Measurements from ENCODE around the gene CACNA2D3.

Gene CACNA2D3

GRCh38 chr3:54376939-54377578, 254.7 kb downstream of the CACNA2D3 start:
- H3K4me3 ChIP-seq (ENCODE audit: low read depth, low read length), result no peak overlapping the region
- TF ChIP-seq CTCF (IDR thresholded peaks at IDR 0.05; ENCODE audit: low read depth, low read length), result no peak
- no peaks in the 10 kb centered on the region for H3K27me3 ChIP-seq (ENCODE audit: insufficient read depth, low read depth, severe bottlenecking)
- H3K36me3 ChIP-seq, result no peaks in the 10 kb centered on the region
- no peak for DNase-seq
- no peaks in the 10 kb centered on the region for H3K9me3 ChIP-seq (ENCODE audit: severe bottlenecking)
- no peak overlapping the region for H3K27ac ChIP-seq

- H3K9me3 ChIP-seq (ENCODE audit: severe bottlenecking), result no peaks in the 10 kb centered on the region
- H3K4me3 ChIP-seq (ENCODE audit: low read depth, low read length), result no peak overlapping the region
- no peaks in the 10 kb centered on the region for H3K27me3 ChIP-seq (ENCODE audit: insufficient read depth, low read depth, severe bottlenecking)
- TF ChIP-seq CTCF (IDR thresholded peaks at IDR 0.05; ENCODE audit: low read depth, low read length), result no peak
- no peak for DNase-seq
- no peak overlapping the region for H3K27ac ChIP-seq
- no peaks in the 10 kb centered on the region for H3K36me3 ChIP-seq
These were observed 255.8 kb downstream of the CACNA2D3 start for GRCh38 chr3:54378184-54378583.

GRCh38 chr3:54384279-54384678, 261.9 kb downstream of the CACNA2D3 start:
- Histone ChIP-seq H3K9me3 (ENCODE audit: severe bottlenecking) (no peaks in the 10 kb centered on the region), H3K36me3 (no peaks in the 10 kb centered on the region), H3K27me3 (ENCODE audit: insufficient read depth, low read depth, severe bottlenecking) (no peaks in the 10 kb centered on the region), H3K4me3 (ENCODE audit: low read depth, low read length) (no peak overlapping the region), H3K27ac (no peak overlapping the region)
- no peak for TF ChIP-seq CTCF (IDR thresholded peaks at IDR 0.05; ENCODE audit: low read depth, low read length)
- DNase-seq, result no peak

GRCh38 chr3:54390582-54390981, 268.2 kb downstream of the CACNA2D3 start:
- Histone ChIP-seq H3K4me3 (ENCODE audit: low read depth, low read length) (no peak overlapping the region), H3K9me3 (ENCODE audit: severe bottlenecking) (no peaks in the 10 kb centered on the region)
- TF ChIP-seq CTCF (IDR thresholded peaks at IDR 0.05; ENCODE audit: low read depth, low read length), result no peak

GRCh38 chr3:54393150-54393549, 270.8 kb downstream of the CACNA2D3 start:
- TF ChIP-seq CTCF (IDR thresholded peaks at IDR 0.05; ENCODE audit: low read depth, low read length), result no peak

More at GRCh38 chr3:54390582-54390981, 268.2 kb downstream of the CACNA2D3 start:
- no peak for DNase-seq
- no peak overlapping the region for H3K27ac ChIP-seq
- no peaks in the 10 kb centered on the region for H3K36me3 ChIP-seq
- H3K27me3 ChIP-seq (ENCODE audit: insufficient read depth, low read depth, severe bottlenecking), result no peaks in the 10 kb centered on the region

GRCh38 chr3:54408328-54408727, 286.0 kb downstream of the CACNA2D3 start:
- no peaks in the 10 kb centered on the region for H3K36me3 ChIP-seq
- H3K27ac ChIP-seq, result no peak overlapping the region
- DNase-seq, result no peak
- H3K4me3 ChIP-seq (ENCODE audit: low read depth, low read length), result no peak overlapping the region
- H3K27me3 ChIP-seq (ENCODE audit: insufficient read depth, low read depth, severe bottlenecking), result no peaks in the 10 kb centered on the region
- TF ChIP-seq CTCF (IDR thresholded peaks at IDR 0.05; ENCODE audit: low read depth, low read length), result no peak
- H3K9me3 ChIP-seq (ENCODE audit: severe bottlenecking), result no peaks in the 10 kb centered on the region

More at GRCh38 chr3:54393150-54393549, 270.8 kb downstream of the CACNA2D3 start:
- Histone ChIP-seq H3K27me3 (ENCODE audit: insufficient read depth, low read depth, severe bottlenecking) (no peaks in the 10 kb centered on the region), H3K9me3 (ENCODE audit: severe bottlenecking) (no peaks in the 10 kb centered on the region), H3K4me3 (ENCODE audit: low read depth, low read length) (no peak overlapping the region), H3K36me3 (no peaks in the 10 kb centered on the region), H3K27ac (no peak overlapping the region)
- DNase-seq, result no peak

Measured in WERI-Rb-1 (cell line).